DMS153 treated with DMSO at 0.1 percent for 48 hours (cell line): Measurements from ENCODE around the gene ALOX15B.

Experiments used
- DNase-seq: peaks from one replicate; lab custom pipeline; 2025; ENCODE audit not compliant: unreplicated experiment; lab: John Stamatoyannopoulos, UW

The ALOX15B gene

DNA sequence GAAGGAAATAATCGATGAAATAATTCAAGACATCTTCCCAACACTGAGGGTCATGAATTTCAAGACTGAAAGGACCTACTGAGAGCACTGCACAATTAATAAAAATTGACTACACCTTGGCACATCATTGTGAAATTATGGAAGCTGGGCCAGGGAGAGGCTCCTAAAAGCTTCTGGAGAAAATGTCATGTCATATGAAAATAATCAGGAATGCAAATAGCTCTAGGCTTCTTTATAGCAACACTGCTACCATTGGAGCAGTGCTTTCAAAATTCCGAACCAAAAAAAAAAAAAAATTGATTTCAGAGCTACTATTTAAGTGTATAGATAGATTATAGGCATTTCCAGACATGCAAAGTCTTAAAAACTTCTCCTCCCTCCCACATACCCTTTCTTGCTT is 6.4 kb upstream of the ALOX15B start:
- no peak for DNase-seq

DNA sequence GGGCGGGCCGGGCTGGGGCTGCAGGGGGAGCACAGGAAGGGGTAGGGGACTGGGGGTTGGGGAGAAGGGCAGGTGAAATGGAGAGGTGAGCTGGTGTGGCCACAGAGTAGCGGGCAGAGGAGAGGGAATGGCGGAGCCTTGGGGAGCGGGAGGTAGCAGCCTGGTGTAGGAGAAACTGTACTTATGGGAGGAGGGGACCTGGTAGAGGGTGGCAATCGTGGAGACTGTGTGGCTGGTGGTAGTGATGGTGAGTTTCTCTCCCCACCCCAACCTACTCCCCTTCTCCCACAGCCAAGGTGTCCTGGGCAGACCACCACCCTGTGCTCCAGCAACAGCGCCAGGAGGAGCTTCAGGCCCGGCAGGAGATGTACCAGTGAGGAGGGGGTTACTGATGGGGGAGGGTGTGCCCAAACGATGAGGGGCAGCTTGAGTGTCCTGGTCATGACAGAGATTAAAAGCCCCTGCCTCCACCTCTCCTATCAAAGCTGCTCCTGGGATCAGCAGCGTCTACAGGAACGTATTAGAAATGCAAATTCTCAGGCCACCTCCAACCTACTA is 831 bp downstream of the ALOX15B start:
- no peak for DNase-seq

DNA sequence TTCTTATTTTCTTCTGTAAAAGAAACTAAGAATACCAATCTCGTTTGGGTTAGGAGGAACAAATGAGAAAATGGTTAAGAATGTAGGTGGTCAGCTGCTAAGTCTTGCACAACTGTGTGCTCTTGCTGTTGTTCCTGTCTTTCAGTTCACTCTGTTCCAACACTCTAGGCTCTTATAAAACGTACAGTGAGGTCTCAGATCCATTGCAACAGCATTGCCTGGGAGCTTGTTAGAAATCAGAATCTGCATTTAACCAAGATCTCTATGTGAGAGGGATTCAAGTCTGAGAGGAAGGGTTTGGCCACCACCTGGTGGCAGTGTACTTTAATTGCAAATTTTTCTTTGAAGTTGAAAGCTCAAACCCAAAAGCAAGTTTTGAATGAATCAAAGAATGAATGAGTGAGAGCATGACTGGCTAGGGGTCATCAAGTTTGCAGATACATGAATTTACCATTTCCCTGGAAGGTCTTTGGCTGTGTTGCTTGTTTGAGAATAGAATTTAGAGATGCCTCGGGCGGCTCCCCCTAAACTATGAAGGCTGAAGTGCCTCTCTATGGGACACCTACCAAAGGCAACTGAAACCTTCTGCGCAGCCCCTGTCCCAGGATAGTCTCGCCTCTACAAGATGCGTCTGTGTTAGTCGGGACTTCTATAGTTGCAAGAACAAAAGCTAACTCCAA is 2.5 kb downstream of the ALOX15B start:
- peak; percentile 1 for DNase-seq

DNA sequence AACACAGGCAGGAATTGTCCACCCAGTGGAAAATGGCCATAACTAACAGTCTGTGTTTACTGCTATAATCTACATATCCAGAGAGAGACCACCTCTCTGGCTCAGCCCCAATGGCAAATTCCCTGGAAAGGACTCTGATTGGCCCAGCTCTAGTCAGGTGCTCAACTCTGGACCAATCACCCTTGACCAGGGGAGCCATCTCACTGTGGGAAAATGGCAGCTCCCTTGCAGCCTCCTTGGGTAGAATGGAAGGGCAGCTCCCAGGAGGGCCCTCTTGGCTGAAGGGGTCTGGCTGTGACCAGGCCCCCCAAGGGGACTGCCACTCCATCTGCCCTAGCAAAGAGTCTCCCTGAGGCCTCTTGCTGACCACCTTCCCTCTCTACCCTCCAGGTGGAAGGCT is 3.1 kb downstream of the ALOX15B start:
- no peak for DNase-seq

DNA sequence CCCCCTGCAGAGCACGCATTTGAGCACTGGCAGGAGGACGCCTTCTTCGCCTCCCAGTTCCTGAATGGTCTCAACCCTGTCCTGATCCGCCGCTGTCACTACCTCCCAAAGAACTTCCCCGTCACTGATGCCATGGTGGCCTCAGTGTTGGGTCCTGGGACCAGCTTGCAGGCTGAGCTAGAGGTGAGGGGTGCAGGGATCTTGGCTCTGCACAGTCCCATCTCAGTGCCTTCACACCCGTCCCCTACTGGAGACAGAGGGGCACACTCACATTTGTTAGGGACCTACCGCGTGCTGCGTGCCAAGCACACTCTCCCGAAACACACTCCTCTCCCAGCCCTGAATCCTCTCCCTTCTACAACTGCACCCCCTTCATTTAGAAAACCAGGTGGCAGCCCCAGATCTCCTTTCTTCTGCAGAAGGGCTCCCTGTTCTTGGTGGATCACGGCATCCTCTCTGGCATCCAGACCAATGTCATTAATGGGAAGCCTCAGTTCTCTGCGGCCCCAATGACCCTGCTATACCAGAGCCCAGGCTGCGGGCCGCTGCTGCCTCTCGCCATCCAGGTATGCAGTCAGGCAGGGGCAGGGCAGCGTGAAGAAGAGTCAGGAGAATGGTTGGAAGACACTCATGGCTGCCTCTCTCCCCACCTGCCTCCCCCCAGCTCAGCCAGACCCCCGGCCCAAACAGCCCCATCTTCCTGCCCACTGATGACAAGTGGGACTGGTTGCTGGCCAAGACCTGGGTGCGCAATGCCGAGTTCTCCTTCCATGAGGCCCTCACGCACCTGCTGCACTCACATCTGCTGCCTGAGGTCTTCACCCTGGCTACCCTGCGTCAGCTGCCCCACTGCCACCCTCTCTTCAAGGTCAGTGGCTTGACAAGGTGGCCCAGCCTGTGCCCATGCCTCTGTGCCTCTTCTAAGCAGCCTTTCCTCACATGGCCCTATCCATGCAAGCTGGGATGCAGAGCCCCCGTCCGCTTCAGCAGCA is 6.3 kb downstream of the ALOX15B start:
- no peak for DNase-seq

DNA sequence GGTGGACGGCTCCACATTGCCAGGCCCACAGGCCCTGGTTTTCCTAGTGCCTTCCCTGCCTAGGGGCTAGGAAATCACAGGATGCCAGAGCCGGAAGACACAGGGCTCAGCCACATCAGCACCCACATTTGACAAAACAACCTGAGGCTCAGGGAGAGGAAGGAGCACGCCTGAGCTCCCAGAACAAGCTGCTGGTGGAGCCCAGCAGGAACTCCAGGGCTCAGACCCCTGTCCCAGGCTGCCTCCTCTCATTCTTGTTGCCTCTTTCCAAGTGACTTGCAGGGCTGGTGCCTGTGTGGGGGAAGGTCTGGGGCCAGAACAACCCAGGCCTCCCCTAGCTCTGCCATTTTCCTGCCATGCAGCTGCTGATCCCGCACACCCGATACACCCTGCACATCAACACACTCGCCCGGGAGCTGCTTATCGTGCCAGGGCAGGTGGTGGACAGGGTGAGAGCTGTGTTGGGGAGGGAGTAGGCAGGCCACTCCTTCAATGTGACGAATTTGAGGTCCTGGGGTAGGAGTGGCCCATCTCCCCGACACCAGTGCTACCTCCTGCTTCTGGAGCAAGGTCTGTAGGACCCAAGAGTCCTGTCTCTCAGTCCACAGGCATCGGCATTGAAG is 7.6 kb downstream of the ALOX15B start:
- DNase-seq: no peak

DNA sequence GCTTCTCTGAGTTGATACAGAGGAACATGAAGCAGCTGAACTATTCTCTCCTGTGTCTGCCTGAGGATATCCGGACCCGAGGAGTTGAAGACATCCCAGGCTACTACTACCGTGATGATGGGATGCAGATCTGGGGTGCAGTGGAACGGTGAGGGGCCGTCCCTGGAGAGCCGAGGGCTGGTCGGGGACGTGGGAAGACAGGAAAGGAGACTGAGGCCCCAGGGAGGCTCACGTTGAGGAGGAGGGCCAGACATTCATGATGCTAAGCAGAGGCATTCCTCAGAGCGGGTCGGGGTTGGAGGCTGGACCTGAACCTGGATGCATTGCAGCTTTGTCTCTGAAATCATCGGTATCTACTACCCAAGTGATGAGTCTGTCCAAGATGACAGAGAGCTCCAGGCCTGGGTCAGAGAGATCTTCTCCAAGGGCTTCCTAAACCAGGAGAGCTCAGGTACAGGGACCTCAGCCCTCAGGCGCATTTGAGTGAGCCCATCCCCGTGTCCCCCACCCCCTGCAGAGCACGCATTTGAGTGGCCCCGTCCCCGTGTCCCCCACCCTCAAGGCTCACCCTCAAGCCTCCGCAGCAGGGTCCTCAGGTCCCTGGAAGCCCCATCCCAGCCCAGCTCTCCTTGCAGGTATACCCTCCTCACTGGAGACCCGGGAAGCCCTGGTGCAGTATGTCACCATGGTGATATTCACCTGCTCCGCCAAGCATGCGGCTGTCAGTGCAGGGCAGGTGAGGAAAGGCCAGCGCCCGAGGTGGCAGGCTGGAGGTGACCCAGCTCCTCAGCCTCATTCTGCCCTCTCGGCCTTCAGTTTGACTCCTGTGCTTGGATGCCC is 8.3 kb downstream of the ALOX15B start:
- DNase-seq: no peak

DNA sequence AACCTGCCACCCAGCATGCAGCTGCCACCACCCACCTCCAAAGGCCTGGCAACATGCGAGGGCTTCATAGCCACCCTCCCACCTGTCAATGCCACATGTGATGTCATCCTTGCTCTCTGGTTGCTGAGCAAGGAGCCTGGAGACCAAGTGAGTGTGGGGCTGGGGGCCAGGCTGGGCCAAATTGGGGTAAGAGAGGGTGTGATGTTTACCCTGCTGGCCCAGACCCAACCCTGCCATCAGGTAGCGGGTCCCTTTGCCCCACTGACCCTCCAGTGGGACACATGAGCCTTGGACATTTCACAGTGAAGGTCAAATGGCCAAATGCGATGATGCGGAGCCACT is 8.9 kb downstream of the ALOX15B start:
- no peak for DNase-seq

DNA sequence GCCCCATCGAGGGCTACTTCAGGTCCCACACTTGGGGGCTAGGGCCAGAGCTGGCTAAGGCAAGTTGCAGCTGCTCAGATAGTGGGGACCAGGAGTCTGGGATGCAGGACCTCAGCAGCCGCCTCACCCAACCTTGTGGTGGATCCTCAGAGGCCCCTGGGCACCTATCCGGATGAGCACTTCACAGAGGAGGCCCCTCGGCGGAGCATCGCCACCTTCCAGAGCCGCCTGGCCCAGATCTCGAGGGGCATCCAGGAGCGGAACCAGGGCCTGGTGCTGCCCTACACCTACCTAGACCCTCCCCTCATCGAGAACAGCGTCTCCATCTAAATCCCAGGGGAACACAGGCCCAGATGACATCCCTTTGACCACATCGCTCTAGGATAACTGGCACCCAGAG is 9.4 kb downstream of the ALOX15B start:
- DNase-seq: no peak

DNA sequence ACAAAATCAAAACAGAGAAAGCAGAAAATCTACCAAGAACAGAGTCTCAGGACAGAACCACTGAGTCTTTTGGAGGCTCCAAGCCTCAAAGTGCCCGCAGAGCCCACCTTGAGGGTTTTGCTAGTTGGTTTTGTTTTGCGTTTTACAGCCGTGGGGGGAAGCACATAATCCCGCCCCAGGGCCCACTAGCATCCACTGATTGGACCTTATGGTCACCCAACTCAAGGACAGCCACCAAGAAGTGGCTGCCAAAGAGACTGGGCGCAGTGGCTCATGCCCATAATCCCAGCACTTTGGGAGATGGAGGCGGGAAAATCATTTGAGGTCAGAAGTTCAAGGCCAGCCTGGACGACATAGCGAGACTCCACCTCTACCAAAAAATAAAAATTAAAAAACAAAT is 9.9 kb downstream of the ALOX15B start:
- DNase-seq: no peak

DNA sequence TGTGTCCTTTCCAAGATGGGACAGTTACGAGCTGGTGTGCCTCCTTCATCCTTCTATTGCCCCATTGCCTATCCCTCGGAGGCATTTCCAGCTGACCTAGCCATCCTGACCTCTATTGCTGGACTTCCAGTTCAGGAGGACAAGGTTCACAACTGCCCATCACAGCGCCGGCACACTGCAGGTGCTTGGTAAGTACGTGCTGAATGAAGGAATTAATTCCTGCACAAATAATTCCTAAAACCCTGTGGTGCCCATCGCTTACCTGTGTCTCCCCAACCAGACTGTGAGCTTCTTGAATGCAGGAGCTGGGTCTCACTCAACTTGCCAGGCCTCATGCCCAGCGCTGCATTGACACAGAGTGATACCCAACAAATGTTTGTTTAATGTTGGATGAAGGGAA is 13.0 kb downstream of the ALOX15B start:
- DNase-seq: no peak

DNA sequence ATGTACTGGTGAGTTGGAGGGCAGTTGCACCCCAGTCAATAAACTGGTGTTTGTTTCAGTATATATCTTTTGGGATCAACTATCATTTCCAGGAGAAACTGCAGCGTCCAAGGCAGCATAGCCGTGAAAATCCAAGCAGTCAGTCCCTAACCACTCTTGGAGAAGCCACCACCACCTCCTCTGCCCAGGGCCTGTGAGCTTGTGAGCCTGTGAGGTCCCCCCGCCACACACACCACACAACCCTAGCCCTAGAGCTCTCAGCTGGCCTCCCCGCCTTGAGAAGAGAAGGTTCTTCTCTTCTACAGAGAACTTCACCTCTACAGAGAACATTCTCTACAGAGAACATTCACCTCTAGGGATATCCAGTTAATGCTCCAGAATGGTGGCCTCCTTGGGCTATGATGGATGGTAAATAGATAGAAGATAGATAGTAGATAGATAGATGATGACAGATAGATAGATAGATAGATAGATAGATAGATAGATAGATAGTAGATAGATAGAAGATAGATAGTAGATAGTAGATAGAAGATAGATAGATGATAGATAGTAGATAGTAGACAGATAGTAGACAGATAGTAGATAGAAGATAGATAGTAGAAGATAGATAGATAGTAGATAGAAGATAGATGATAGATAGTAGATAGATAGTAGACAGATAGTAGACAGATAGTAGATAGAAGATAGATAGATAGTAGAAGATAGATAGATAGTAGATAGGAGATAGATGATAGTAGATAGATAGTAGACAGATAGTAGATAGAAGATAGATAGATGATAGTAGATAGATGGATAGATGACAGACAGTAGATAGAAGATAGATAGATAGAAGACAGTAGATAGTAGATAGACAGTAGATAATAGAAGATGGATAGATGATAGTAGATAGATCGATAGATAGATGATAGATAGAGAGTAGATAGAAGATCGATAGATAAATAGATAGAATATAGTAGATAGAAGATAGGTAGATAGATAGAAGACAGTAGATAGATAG is 13.7 kb downstream of the ALOX15B start:
- DNase-seq: no peak

DNA sequence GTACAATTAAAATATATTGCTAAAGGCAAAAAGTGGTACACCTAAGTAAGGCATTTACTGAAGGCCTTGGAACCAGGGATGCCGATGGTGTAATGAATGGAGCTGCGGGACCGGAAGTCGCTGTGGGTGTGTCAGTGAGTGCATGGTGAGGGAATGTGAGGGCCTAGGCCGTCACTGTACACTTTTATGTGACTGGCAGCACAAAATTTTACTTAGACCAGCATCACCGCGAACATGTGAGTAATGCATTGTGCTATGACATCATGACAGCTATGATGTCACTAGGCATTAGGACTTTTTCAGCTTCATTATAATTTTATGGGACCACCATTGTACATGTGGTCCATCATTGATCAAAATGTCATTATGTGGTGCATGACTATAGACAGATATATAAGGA is 14.7 kb downstream of the ALOX15B start:
- no peak for DNase-seq

DNA sequence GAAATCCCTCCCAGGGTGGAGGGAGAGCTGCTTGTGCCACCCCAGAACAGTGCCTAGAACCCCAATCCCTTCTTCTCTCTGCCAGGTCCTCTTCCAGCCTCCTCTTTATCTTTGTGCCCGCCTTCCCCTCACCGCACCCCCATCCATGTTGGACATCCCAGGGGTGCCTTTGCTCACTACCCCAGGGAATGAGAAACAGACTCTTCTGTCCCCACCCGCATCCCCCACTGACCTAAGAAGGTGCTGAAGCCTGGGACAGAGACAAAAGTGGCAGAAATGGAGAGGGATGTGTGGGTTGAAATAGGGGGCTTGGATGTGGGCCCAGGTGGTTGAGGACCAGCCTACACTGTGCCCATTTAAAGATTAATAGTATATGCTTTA is 17.0 kb downstream of the ALOX15B start:
- DNase-seq: no peak

DNA sequence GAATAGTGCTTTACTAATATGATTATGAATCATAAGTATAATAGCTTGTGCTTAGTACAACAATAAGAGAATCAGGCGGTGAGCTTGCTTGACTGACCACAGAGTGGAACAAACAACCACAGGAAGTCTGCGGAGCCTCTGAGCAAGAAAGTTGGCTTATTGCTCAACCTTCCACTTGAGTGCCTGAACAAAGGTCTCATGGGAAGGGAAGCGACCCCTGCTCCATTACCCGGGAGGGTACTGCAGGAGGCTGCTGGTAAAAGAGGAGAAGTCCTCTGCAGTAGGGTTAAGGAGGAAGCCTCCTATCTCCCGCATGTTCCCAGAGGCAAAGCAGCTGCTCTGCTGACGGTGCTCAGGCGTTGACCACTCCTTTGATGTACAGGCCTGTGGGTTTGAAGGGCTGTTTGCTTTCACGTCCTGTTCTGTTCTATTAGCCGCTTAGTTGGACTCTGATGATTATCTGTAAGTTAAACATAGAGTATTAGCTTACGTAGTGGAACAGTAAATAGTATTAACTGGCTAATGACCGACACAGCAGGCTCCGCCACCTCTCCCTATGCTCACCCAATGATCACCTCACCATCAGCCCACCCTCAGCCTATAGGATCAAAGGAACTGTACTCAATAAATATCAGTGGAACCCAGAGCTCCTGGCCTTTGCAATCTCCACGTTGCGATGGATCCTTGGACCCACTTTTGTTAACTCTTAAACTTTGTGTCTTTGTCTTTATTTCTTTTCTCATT is 17.5 kb downstream of the ALOX15B start:
- no peak for DNase-seq

DNA sequence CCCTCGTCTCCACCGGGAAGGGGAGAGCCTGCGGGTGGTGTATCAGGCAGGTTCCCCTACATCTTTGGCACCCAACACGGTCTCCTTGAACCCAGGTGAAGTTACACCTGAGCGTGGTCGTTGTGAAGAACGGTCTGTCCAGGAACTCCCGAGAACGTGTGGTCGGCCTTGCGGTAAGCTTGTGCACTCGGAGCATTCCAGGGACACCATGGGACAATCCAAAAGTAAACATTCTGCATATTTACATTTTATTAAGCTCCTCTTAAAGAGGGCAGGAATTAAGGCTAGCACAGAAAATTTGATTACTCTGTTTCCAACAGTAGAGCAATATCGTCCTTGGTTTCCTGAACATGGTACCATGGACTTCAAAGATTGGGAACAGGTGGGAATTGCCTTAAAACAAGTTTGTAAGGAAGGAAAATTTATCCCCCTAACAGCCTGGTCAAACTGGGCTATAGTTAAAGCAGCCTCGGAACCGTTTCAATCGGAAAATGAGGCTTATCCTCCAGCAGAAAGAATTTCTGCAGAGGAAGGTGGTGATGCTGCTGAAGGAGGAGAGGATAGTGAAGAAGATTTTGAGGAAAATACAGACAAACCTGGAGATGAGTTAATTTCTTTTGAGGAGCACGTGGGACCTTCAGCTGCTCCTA is 18.2 kb downstream of the ALOX15B start:
- no peak for DNase-seq

DNA sequence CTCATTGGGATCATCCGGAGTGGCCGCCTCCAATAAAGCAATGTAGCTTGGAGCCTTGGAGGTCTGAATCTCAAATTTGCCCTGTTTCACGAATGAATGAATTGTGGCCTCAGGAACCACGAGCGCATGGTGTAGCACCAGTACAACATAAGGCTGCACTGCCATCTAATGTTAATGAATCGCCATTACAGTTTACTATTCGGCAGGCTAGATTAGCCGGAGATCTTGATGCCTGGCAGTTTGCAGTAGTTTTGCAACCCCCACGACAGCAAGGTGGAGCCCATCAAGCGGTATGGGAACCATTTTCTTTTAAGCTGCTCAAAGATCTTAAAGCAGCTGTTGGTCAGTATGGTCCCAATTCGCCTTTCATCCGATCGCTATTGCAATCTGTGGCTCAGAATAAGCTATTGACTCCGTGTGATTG is 18.8 kb downstream of the ALOX15B start:
- peak; percentile 29 for DNase-seq

DNA sequence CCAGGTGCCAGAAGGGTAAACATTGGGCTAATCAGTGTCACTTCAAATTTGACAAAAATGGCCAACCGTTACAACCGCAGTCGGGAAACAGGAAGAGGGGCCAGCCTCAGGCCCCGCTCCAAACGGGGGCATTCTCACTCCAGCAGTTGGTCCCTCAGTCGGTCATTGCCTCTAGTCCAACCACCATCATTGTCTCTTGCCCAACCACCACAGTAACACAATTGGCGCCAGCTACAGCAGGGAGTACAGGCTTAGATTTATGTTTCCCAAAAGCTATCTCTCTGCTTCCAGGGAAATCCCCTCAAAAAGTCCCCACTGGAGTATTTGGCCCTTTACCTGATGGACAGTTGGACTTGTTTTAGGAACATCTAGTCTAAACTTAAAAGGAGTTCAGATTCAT is 20.3 kb downstream of the ALOX15B start:
- no peak for DNase-seq
